Vagina (tissue), 2 donors: Measurements from ENCODE around the gene PYM1.

Experiments used
- POLR2AphosphoS5 ChIP-seq, 2 donors: sonication (generic); formaldehyde crosslinking; IDR thresholded peaks; one replicate each; pipeline ENCODE4 v1.9.0; 2017; ENCODE audit warnings: antibody characterized with exemption in 2 of 2, mild to moderate bottlenecking in 2 of 2, low read depth in 1 of 2; ENCODE audit not compliant: insufficient read depth in 1 of 2
- TF ChIP-seq, protein P1 (sequence below), 3 experiments: fragments of 450-650 bp in 2 of 3; fragments of 200-600 bp in 1 of 3; sonication (generic) in 1 of 3; IDR thresholded peaks; one replicate each; pipeline ENCODE4 v1.5.1; 2017 to 2019; ENCODE audit warnings: antibody characterized with exemption in 3 of 3, mild to moderate bottlenecking in 2 of 3, moderate library complexity in 2 of 3

DNA sequence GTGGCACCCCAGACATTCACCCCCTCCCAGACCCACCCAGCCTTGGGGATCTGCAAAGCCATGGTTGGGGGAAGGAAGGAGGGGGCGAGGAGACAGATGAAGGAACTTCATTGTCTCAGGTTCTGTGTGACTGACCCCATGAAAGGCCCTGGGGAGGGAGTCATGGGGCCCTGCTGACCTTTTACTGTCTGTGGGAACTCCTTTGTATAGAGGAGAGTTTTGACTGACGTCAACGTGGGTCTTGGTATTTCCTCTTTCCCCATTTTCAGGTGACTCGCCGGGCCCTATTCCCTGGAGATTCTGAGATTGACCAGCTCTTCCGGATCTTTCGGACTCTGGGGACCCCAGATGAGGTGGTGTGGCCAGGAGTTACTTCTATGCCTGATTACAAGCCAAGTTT is 43.1 kb upstream of the PYM1 start:
- TF ChIP-seq, protein P1, sequence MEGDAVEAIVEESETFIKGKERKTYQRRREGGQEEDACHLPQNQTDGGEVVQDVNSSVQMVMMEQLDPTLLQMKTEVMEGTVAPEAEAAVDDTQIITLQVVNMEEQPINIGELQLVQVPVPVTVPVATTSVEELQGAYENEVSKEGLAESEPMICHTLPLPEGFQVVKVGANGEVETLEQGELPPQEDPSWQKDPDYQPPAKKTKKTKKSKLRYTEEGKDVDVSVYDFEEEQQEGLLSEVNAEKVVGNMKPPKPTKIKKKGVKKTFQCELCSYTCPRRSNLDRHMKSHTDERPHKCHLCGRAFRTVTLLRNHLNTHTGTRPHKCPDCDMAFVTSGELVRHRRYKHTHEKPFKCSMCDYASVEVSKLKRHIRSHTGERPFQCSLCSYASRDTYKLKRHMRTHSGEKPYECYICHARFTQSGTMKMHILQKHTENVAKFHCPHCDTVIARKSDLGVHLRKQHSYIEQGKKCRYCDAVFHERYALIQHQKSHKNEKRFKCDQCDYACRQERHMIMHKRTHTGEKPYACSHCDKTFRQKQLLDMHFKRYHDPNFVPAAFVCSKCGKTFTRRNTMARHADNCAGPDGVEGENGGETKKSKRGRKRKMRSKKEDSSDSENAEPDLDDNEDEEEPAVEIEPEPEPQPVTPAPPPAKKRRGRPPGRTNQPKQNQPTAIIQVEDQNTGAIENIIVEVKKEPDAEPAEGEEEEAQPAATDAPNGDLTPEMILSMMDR (IDR thresholded peaks at IDR 0.05): no peak
- no peak for TF ChIP-seq POLR2AphosphoS5 (IDR thresholded peaks at IDR 0.05; ENCODE audit: insufficient read depth in 1 of 2, low read depth in 1 of 2)
